T-helper 9 cell (primary cell): ENCODE results near the gene MAP2.
"Not testable (repeated sequence)": the region's sequence is repeated elsewhere in the genome, so short reads cannot be mapped to it uniquely, and the experiment has no call there.

ENCODE experiments used
- DNase-seq: peaks from one replicate; pipeline ENCODE4 v3.0.0-alpha.2; 2020

The MAP2 gene

DNA sequence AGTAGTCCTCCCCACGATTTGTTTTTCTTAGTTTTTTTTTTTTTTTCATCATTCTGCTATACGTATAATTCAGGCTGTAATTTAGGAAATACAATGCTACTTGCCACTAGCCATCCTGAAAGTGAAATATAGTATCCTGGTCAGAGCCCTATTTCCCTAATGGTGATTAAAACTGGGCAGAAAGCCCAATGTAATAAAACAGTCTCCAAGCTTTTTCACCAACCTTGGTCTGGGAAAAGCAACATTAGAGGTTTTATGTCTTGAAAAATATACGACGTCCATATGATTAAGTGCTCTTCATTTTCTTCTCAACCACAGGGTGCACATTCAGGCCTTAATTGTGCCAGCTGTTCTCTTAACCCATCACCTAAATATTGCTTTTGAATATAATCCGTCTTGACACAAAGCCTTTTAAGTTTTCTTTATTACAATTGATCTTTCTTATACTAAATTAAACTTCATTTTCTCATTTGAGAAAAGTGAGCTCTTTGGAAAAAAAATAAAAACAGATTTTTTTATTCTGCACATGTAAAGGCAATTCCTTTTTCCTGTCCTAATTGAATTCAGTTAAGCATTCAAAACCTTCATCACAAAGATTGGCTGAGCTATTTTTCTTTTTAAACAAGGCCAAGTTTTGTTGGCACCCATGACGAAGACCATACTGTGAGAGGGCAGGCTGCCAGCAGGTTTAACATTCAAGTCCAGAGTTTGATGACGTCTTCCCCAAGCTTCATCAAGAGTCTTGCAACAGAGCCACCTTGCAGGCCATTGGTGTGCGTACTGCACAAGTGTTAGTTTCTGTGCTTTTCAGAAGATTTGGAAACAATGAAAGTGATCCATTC lies 52.7 kb downstream of the MAP2 start:
- DNase-seq, result no peak

DNA sequence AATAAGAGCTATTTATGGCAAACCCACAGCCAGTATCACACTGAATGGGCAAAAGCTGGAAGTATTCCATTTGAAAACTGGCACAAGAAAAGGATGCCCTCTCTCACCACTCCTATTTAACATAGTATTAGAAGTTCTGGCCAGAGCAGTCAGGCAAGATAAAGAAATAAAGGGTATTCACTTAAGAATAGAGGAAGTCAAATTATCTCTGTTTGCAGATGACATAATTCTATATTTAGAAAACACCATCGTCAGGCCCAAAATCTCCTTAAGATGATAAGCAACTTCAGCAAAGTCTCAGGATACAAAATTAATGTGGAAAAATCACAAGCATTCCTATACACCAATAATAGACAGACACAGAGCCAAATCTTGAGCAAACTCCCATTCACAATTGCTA lies 68.4 kb downstream of the MAP2 start:
- not testable (repeated sequence) for DNase-seq

DNA sequence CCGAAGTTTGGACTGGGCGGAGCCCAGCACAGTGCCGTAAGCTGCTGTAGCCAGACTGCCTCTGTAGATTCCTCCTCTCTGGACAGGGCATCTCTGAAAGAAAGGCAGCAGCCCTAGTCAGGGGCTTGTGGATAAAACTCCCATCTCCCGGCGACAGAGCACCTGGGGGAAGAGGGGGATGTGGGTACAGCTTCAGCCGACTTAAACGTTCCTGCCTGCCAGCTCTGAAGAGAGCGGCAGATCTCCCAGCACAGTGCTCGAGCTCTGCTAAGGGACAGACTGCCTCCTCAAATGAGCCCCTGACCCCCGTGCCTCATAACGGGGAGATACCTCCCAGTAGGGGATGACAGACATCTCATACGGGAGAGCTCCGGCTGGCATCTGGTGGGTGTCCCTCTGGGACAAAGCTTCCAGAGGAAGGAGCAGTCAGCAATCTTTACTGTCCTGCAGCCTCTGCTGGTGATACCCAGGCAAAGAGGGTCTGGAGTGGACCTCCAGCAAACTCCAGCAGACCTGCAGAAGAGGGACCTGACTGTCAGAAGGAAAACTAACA lies 71.3 kb downstream of the MAP2 start:
- not testable (repeated sequence) for DNase-seq

DNA sequence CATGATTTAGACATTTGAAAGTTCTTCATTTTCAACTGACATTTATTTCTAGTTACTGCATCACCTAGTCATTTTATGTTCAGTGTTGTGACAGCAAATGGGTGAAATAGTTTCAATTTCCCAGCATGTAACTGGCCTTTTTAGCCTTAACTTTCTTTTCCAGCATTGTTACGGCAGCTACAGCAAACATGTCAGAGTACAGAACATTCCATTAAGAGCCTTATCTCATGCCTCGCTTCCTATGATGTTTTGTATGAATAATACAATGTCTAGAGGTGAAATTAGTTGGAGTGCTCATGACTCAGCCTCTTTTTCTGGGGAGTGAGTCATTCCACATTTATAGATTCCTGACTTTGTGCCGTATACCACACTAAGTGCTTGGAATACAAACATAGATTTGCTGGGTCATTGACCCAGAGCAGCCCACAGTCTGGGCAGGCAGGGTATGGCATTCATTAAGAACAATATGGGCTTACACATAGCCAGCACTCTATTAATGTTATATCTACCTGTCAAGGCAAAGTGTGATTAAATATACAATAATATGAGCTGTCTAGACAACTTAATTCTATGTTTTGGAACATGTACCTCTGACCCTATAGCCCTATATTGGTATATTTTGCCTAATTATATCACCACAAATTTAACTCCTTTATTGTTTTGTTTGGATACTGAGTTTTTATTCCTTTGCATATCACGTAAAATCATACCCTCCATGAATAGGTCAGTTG lies 72.2 kb downstream of the MAP2 start:
- no peak for DNase-seq

DNA sequence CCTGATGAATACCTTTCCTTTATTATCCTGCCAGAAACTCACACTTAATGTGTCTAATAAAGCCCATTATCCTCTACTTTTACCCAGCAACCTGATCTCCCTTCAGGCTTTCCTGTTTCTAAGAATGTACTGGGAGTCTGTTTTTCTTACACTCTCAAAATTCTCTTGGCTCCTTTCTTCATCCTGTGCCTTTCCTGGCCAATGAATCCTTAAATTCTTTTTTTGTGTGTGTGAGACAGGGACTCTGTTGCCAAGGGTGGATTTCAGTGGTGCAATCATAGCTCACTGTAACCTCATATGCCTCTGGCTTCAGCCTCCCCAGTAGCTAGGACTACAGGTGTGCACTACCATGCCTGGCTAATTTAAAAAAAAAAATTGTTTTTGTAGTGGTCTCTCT lies 72.7 kb downstream of the MAP2 start:
- no peak for DNase-seq

DNA sequence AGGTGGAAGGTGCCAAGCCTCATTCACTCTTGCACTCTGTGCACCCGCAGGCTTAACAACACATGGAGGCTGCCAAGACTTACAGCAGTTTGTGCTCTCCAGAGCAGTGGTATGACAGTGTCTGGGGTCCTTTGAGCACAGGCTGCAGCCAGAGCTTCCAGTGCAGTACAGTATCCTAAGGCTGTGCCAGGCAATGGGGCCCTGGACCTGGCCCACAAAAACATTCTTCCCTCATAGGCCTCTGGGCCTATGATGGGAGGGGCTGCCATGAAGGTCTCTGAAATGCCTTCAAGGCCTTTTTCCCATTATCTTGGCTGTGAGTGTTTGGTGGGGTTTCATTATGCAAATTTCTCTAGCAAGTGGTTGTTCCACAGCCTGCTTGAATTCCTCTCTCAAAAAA lies 74.8 kb downstream of the MAP2 start:
- no peak for DNase-seq

DNA sequence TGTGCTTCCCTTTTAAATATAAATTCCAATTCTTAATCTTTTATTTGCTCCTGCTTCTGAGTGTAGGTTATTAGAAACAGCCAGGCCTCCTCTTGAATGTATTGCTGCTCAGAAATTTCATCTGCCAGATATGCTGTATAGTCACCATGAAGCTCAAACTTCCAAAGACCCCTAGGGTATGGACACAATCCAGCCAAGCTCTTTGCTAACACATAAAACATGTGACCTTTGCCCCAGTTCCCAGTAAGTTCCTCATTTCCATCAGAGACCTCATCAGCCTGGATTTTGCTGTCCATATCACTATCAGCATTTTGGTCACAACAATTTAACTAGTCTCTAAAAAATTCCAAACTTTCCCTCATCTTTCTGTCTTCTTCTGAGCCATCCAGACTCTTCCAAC lies 75.2 kb downstream of the MAP2 start:
- DNase-seq, result no peak

DNA sequence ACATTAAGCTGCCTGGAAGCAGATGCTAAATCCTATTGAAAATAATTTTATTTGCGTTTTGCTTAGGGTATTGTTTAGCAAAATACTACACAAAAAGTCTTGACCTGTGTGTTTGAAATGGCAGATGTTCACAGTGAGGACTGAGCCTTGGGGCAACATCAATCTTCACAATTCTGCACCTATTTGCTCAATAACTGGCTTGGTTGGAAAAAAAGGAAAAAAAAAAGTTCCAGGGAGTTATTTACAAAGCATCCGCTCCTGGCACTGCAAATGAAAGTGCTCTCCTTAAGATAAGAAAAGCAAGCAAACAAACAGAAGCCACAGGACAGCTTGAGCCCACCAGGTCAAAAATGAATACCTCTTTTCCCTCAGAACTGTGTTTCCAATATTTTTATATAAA lies 77.7 kb downstream of the MAP2 start:
- DNase-seq, result no peak

DNA sequence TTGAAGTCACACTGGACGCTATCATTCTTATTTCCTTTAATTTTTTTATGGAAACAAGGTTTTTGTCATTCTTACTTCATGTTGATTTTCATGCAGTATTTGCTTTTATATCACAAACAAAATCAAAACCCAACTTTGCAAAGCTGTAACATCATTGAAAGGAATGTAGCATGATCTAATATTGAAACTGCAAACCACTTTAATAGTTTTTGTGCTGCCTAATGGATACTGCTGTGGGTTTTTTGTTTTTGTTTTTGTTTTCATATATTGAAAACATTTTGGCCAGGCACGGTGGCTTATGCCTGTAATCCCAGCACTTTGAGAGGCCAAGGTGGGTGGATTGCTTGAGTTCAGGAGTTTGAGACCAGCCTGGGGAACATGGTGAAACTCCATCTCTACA lies 81.6 kb downstream of the MAP2 start:
- DNase-seq, result no peak

DNA sequence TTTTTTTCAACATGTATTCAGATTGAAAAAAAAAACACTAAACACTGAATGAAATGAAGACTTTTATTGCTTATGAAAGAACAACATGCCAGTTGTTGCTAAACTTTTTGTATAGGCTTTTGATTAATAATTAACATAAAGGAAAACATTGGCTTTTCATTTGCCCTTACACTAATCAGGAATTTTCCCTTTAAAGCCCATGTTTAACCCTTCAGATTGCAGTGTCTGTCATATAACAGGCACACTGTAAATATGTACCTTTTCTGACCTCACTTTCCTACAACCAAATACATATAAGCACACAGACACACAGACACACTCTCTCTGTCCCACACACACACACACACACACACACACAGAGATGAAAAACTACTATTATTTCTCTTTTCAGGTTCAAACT lies 84.4 kb downstream of the MAP2 start:
- no peak for DNase-seq

DNA sequence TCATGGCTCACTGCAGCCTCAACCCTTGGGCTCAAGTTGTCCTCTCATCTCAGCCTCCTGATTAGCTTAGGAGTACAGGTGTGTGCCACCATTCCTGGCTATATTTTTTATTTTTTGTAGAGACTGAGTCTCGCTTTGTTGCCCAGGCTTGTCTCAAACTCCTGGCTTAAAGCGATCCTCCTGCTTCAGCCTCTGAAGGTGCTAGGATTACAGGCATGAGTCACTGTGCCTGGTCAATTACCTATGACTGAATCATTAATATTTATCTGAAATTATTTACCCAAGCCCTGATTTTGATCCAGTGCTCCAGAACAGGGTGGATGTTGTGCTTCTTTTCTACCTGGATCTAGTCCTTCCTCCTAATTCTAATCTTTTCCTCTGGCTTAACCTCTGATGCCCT lies 87.8 kb downstream of the MAP2 start:
- no peak for DNase-seq

DNA sequence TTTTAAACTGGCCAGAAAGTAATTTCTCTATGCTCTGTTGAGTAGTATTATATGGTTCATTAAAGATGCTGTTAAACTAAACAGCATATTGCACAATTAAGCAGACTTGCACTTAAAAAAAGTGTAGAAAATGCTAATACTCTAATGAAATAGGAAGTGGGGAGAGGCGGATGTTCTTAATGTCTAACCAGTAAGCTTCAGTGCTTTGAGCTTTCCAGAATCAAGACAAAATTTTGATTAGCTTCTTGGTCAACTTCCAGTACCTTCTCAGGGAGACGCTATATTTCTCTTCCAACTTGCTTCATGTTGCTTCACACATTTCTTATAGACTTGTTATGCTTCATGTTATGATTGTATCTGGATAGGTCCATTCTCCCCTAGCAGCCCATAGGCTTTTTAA lies 89.1 kb downstream of the MAP2 start:
- no peak for DNase-seq

DNA sequence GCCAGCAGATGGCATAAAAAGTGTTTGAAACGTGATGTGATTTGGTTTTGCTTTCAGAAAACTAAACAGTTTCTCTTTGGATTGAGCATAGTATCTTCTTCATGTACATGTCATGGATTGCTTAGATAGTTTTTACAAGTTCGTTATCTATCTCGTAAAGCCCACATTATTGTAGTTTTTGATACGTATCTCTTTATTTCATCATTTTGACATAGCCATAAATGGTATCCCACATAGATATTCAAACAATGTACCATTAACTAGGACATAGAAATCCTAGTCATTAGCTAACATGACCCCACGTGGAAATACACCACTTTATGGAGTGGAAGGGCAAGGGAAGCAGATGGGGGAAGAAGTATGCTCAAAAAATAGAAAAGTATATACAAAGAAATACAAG lies 93.6 kb downstream of the MAP2 start:
- no peak for DNase-seq

DNA sequence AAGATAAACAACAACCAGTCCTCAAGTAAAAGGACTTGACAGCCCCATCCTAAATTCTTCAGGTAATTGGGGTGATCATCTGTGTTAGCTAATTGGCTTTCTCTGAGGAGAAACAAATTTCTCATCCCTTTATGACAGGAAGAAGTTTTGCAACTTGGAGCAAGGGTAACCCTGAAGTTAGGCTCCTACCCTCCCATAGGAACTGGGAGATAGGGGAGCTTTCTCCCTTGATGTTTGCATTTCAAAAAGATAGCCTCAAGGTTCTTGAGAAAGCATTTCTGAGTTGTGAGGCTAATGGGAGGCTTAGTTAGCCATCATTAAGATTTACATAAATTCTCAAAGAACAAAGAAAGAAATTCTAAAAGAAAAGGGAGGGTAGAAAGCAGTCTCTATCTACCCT lies 95.4 kb downstream of the MAP2 start:
- DNase-seq, result no peak

DNA sequence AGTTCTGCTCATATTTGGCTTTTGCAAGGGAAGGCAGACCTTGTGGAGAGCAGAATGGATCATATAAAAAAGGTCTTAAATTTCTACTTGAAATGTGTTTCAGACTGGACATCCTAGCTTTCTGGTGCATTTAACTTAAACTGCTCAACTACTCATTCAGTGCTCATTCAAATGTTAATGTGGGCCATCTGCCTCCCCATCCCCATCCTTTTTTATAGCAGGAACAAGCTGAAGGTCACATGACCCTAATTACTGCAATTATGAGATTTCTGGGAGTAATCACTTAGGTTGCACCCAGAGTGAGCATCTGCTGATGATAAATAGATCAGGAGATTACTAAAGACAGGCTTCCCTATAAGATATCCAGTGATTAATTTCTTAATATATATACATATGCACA lies 96.1 kb downstream of the MAP2 start:
- DNase-seq, result no peak

DNA sequence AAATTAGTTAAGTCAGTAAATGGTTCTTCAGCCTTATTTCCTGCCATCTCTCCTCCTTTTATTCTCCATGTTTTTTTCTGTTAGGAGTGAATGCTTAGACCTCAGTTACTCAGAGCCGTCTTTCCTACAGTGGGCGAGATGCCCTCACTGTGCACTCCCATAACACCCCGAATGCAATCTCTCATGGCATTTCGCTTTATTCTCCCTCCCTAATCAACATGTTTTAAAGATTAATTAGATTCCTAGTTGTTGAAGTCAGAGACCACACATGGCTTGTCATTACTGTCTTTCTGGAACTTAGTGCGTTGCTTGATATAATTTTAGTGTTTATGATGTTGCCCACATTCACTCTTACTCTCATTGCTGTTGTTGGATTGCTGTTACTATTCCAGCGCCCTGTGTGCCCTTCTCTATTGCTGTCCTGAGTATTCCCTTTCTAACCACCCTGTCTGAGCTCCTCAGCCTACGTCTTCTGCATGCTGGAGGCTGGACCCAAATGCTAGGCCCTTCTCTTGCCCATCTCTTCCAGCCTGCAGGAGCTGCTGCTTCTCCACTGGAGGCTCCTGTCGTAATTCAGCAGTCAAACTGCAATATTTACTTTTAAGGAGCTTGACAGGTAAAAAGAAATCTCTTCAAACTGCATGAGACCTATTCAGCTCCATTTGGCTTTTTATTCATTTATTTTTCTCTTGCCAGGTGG lies 99.3 kb downstream of the MAP2 start:
- no peak for DNase-seq

DNA sequence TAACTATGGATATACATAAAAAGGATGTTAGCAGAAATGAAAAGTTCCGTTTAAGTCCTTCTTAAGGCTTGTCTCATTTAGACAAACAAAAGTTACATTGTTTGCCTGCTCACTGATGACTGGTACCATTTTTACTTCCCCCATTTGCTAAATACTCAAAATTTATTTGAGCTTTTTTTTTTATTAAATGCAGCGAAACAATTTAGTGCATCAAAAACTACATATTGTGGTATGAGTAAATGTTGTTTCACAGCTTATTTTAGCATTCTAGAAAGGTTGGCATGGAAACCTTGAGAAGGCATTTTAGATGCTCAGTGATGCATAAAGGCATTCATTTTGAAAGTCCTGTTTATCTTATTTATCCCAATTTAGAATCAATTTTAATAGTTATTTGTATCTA lies 100.0 kb downstream of the MAP2 start:
- no peak for DNase-seq

DNA sequence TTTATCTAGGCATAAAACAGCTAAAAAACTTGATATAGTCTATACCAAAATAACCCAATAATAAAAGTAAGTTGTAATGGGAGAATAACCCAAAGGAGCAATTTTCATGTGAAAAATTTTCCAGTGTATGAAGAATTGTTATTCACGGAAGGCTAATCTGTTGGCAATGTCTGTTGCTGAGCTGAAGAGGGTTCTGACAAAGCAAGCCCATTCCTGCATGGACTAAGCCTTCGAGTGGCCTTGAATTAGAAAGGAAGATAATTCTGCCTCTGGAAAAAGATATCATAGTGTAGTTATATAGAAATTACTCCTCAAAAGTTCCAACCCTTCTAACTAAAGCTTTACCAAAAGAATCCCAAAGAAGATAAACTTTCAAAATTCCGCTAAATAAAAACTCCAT lies 101.5 kb downstream of the MAP2 start:
- no peak for DNase-seq

DNA sequence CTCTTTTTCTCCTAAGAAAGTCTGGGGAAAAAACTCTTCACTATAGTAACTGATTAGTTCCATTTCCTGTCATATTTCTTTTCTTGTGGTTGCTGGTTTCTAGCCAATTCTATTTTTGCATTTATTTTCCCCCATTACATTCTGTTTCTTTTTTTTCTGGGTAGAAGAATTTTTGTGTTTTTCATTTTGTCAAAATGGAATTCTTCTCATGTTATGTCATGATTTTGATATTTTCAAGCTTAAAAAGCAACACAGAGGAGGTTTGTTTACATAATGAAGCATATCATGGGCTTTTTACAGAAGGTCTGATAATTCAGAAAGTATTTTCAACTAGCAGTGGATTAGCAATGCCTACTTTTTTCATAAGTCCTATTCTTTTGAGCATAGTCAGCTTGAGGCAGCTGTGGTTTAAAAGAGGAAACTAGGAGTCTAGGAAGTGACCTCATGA lies 102.0 kb downstream of the MAP2 start:
- no peak for DNase-seq

DNA sequence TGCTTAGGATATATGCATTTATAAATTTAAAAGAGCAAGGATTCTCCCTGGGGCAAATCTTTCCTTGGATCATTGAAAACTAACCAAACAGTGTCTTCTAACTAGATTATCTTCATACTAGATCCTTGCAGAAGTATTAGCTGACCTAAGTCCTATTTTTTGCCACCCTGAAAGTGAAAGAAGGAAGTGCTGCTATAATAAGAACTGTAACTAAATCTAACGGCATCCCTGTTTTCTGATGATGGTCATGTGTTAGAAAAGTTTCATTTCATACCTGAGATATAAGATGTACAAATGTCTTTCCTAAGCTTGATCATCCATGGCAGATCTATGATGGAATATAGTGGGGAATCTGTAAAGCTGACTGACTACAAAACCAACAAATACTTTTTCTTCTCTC lies 102.7 kb downstream of the MAP2 start:
- DNase-seq, result no peak

DNA sequence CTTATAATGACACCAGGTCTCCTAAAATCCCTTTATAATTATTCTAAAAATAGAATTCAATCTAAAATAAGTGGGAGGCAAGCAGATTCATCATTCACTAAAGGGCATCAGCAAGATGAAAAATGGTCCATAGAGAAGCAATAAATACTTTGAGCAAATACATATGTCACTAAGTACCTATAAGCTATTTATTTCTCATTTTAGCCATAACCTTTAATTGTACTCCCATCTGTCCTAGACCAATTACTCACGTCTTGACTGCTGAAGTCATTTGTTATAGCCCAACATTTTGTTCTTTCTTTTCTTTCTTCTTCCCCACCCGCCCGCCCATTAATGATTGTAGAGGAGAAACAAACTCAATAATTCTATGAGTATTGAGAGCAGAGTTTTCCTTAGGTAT lies 105.7 kb downstream of the MAP2 start:
- no peak for DNase-seq

DNA sequence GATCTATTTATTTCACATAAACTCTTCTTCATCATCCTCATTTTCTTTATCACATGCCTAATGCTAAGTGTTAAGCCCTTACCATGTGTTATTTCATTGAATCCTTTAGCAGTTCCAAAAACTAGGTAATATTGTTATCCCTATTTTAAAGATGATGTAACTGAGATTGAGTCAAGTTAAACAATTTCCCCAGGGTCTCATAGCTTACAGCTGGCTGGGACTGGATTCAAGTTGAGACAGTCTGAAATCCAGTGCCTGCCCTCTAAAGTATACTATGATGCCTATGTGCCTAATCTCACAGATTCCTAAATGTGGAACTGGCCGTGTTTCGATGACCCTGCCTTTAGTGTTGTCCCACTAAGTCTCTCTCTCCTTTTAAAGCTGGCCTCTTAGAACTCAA lies 108.5 kb downstream of the MAP2 start:
- DNase-seq, result no peak

DNA sequence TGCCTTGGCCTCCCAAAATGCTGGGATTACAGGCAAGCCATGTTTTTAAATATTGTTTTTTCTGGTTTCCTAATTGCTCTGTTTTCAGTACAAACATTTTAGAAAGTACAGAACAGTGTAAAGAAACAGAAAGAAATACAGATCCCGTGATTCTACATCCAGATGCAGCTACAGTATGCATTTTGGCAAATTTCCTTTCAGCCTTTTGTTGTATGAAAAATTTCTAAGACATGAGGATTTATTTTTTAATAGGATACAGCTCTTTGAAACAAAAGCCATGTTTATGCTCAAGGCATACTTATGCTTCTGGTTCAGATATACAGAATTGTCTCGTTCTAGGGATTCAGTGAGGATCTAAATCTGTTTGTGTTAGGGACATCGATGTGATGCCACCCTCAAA lies 109.5 kb downstream of the MAP2 start:
- DNase-seq, result no peak

DNA sequence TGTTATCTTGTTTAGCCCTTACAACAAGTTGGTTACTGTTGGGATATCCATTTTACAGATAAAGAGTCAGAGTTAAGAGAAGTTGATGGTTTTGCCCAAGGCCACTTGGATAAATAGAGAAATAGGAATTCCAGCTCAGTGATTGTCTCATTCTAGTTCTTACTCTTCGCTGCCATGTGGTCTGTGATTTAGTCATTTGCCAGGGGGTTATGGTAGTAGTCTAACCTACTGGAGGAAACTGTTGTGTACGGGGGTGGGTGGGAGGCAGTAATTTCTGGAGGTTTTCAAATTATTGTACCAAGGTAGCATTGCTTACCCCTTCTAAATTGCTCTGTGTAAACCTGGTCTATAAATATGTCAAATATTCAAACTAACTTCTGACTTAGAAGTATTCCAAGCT lies 110.4 kb downstream of the MAP2 start:
- DNase-seq, result no peak
